ENCODE measurements around the gene SCYGR2.

SCYGR2 gene

GRCh38 chr2:227613272-227613660 lies 14.6 kb downstream of the SCYGR2 start:
- no peak for DNase-seq

- DNase-seq = no peak
Measured at GRCh38 chr2:227614246-227614645, 15.6 kb downstream of the SCYGR2 start.

- no peak for DNase-seq
Measured at GRCh38 chr2:227614740-227615139, 16.0 kb downstream of the SCYGR2 start, which contains the start of gene SCYGR3. Gene SCYGR3, minus strand, starts transcription at chr2:227614840. Its CDS starts 0 bp downstream, at chr2:227614840.

GRCh38 chr2:227615181-227615580 lies 16.5 kb downstream of the SCYGR2 start:
- no peak for DNase-seq

- DNase-seq = no peak
Measured at GRCh38 chr2:227615906-227616305, 17.2 kb downstream of the SCYGR2 start.

- DNase-seq = no peak
Measured at GRCh38 chr2:227616631-227617030, 17.9 kb downstream of the SCYGR2 start.

- no peak for DNase-seq
Measured at GRCh38 chr2:227617316-227618230, 18.9 kb downstream of the SCYGR2 start, which contains the start of gene SCYGR4. Gene SCYGR4, plus strand, starts transcription at chr2:227617498. Its CDS starts 0 bp downstream, at chr2:227617498.

GRCh38 chr2:227623226-227623625 lies 24.5 kb downstream of the SCYGR2 start:
- no peak for DNase-seq

GRCh38 chr2:227625420-227625819 lies 26.7 kb downstream of the SCYGR2 start:
- DNase-seq = no peak

- DNase-seq = no peak
Measured at GRCh38 chr2:227626580-227627151, 28.0 kb downstream of the SCYGR2 start.

- DNase-seq = peak in 1 of 5 experiments; percentile 15
Measured at GRCh38 chr2:227627769-227628168, 29.1 kb downstream of the SCYGR2 start.

GRCh38 chr2:227629435-227629834 lies 30.7 kb downstream of the SCYGR2 start:
- no peak for DNase-seq

GRCh38 chr2:227630322-227630721 lies 31.6 kb downstream of the SCYGR2 start:
- no peak for DNase-seq

- DNase-seq = no peak
Measured at GRCh38 chr2:227632827-227633226, 34.1 kb downstream of the SCYGR2 start.

- no peak for DNase-seq
Measured at GRCh38 chr2:227634201-227634600, 35.5 kb downstream of the SCYGR2 start.

- DNase-seq = no peak
Measured at GRCh38 chr2:227642656-227643055, 44.0 kb downstream of the SCYGR2 start.

- DNase-seq = no peak
Measured at GRCh38 chr2:227643990-227644551, 45.4 kb downstream of the SCYGR2 start.

Data from T-helper 2 cell (primary cell).